GM19193 (cell line): ENCODE results near the gene FUBP3.

Source experiments
- POLR2A ChIP-seq: IDR thresholded peaks from 4 replicates; pipeline ENCODE4 v1.6.1; 2011; ENCODE audit not compliant: insufficient read depth, insufficient read length; ENCODE audit errors: extremely low read depth

Gene FUBP3

DNA sequence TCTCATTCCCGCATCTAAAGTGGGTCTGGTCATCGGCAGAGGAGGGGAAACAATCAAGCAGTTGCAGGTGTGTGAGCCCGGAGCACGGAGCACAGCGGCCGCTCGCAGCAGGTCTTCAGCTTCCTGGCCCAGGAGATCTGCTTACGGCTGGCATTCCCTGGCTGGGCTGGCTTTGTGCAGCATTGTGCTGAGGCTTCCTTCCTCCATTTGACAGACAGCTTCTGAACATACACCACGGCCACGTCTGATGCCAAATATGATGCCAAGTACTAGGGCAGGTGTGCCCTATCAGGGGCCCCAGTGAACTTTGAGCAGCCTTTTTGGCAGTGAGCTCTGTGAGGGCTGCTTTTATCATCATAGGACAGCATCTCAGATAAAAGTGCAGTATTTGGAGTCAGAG lies 37.1 kb downstream of the FUBP3 start:
- no peak for TF ChIP-seq POLR2A

DNA sequence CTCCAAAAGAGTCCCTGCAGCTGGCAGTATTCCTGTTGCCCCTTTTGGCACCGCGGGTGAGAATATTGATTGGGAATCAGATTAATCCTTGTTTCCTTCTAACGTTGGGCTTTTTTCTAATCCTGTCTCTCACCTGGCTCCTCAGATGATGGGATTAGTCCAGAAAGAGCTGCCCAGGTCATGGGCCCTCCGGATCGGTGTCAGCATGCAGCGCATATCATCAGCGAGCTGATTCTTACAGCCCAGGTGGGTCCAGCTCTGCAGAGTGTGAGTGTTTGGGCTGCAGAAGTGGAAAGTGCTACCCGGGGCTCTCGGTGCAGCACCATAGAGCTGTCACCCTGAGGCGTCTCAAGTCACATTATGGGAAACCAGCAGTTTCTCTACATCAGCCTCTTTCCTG lies 44.1 kb downstream of the FUBP3 start:
- no peak for TF ChIP-seq POLR2A

DNA sequence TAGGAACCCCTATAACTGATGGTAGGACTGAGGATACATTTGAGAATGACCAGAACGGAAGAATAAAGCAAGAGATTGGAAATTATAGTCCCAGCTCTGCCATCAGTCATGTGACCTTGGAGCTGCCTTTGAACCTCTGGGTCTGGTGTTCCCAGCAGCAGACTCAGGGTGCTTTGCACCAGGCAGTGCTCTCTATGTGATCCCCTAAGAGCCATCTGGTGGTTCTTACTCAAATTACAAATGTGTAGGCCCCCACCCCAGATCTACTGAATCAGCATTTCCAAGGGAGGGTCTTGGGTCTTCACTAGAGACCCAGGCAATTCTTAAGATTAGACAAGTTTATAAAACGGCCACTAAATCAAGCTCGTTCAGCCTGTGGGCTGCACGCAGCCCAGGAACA lies 44.8 kb downstream of the FUBP3 start:
- TF ChIP-seq POLR2A = no peak

DNA sequence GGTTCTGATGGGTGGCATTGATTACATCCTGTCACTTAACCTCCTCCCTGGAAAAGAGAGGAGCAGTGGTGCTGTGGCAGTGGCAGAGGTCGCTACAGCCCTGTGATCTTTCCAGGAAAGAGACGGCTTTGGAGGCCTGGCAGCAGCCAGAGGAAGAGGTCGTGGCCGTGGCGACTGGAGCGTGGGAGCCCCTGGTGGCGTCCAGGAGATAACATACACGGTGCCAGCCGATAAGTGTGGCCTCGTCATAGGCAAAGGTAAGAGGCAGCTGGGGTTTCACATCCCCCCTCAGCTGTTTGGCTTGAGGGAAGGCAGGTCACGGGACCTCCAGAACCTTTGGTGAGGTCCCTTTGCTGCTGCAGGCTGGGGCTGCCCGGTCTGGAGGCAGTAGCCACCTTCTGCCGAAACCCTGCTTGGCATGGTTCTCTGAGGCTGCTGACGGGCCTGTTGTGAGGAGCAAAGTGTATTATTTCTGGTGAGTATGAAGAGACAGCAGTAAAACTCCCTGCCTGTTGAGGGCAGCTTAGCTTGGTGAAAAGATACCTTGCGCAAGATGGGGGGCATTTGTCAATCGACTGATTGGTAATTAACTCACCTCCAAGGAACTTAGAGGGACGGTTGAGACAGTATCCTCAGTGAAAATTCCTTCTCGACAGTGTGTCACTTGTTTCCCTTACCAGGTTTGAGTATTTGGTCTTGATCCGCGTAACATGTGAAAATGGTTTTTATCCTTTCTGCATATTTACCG lies 47.0 kb downstream of the FUBP3 start:
- TF ChIP-seq POLR2A = no peak

DNA sequence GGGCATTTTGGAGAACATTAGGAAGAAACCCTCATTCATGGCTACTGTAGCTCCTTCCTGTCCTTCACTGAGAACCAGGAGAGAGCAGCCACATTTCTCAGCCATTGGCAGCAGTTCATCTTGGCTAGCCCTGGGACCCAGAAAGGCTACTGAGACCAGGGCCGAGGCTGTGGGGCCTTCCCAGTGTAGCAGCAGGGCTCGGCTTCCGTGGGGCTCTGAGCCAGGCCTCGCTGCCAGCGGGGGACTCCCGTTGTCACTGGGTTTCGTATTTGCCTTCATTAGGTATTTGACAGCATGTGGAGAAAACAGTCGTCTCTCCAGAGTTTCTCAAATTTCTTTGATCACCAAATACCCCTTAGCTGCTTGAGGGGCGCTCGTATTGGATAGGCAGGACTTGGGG lies 47.7 kb downstream of the FUBP3 start:
- no peak for TF ChIP-seq POLR2A

DNA sequence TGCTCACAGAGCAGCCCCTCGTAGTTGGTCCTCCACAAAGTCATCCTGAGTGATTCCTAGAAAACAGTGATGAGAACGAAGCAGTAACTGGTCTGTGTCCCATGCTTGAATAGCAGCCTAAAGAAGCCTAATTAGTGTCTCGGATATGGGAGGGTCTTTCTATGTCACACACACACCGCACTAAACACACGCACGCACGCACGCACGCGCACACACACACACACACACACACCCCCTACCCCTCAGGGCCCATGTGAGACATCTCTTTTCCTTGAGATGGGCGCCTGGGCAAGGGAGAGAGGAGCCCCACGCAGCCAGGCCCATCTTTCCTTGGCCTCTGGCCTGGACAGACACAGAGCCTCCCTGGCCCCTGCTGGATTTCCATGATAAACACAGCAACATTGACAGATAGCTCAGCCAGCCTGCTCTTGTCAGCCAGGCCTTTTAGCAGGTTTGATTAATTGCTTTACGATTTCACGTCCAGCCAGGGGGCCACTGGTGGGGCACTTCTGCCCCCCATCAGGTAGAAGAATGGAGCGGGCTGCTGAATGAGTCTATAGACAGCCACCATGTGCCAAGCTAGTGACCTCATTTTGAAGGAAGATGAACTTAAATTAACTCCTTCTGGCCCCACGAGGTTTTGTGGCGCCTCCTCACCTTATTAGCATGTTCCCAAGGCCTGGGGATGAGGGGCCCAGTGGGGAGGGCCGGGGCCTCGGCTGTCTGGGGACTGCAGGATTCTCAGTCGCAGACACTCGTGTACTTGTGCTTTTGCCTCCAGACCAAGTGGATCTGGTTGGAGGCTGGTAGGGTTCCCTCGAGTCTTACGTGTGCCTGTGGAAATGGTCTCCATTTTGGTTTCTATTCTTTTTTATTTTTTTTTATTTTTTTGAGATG lies 48.8 kb downstream of the FUBP3 start:
- no peak for TF ChIP-seq POLR2A

DNA sequence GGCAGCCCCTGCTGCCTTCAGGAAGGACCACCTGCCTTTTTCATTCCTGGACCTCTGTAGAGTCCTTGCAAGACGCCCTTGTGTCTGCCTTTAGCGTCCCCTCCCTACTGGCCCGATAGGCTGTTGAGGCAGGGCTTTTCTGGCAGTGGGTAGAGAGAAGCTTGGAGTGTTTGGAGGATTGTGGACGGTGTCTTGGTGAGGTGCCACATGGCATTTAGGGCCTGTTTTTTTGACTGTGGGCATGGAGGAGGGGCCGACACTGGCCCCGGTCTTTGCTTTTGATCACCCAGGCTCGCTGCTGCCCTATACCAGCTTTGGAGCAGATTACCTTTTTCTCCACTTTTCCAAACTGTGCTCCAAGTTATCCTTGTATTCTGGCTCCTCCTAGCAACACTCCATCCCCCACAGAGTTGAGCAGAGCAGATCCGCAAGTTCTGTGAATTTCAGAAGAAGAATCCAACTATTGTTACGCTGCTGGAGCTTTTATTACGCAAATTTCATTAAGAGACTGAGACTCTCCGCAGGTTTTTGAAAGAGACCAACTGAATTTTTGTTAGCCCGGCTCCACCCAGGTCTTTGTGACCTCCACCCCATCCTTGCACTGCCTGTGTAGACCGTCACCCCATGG lies 50.2 kb downstream of the FUBP3 start:
- TF ChIP-seq POLR2A = no peak

DNA sequence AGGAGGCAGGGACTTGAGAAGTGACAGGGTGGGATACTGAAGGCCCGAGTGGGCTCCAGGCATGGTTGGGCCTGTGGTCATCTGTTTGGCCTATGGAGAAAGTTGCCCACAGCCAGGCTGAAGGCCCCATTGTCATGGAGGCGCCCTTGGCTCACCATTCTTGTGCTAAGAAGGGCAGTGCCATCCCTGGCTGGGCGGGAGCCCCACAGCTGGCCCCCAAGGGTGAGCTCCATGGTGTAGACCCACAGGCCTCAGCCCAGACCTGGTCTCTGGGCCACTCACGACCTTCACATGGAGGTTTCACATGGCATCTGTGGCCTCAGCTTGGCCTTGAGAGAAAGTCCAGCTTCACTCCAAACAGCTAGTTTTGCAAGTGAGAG lies 50.7 kb downstream of the FUBP3 start:
- no peak for TF ChIP-seq POLR2A

DNA sequence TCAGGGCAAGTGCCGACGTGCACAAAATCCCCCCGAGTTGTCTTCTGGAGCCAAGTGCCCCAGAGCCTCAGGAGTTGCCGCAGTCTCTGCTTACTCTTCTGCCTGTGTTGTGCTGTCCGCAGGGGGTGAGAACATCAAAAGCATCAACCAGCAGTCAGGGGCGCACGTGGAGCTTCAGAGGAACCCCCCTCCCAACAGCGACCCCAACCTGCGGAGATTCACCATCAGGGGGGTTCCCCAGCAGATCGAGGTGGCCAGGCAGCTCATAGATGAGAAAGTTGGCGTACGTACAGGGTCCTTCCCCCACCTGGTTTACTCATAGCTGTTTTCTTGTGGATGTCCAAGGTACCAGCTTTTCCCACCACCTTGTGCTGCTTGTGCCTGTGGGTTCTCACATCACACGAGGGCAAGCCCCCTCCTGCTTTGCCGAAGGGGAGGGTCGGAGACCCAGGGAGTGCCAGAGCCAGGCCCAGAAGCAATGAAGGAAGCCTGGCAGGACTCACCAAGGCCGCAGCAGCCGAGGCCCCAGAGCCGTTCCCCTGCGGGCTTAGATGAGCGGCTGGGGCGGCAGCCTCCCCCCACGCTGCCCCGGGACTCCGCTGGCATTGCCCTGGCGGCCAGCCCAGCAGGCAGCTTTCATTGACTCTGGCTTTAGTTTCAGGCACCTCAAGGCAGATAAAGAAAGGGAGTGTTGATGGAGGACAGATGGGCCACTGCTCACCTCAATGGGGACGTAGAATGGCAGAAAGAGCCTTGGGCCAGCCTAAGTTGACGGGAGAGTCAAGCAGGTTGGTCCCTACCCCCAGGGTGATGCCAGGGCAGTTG lies 51.3 kb downstream of the FUBP3 start:
- TF ChIP-seq POLR2A = no peak

DNA sequence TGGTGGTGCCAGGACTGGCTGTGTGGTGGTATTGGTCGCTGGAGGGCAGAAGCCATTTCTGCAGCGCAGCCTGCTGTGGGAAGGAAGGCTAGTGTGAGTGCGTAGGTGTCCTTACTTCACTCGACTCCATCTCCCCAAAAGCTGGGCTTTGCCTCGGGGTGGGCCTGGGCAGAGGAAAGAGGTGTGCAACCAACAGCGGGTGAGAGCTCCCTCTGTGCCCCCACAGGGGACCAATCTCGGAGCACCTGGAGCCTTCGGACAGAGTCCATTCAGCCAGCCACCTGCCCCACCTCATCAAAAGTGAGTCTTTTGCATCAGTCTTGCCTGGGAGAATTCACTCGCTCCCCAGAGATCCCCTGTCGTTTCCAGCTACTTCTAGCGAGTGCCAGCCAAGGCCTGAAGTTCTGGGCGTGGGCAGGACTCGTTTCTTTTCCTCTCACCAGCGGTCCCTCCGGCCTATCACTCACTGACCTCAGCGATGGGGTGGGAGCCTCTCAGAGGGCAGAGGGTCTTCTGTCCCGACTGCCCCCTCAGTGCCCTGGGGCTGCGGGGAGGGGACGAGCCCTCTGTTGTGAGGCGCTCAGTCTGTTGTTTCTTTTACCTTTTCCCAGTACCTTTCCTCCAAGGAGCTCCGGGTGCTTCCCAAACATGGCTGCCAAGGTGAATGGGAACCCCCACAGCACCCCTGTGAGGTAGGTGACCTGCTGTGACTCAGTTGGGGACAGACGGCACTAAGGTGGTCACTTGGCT lies 52.1 kb downstream of the FUBP3 start:
- no peak for TF ChIP-seq POLR2A

DNA sequence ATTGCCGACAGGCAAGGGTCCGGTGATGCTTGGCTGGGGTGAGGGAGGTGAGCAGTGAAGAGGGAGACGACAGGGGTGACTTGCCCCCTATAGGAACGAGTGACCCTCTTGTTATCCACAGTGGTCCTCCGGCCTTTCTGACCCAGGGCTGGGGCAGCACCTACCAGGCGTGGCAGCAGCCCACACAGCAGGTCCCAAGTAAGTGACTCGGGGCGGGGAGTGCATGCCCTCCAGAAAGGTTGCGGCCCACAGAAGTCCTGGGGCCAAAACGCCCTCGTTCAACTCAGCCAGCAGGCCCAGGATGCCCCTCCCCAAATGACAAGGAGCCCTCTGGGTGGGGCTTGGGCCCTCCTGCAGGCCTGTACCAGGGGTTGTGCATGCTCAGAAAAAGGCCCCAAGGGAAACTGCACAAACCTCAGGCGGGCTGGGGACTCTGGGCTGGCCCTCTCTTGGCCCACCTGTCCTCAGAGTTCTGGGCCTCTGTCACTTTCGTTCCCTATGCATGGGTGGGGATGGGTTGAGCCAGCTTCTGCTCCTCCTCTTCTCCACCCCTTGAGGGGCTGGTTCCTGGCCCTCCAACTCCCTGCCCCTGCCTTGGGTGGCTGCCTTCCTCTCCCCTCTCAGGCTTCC lies 52.8 kb downstream of the FUBP3 start:
- no peak for TF ChIP-seq POLR2A

DNA sequence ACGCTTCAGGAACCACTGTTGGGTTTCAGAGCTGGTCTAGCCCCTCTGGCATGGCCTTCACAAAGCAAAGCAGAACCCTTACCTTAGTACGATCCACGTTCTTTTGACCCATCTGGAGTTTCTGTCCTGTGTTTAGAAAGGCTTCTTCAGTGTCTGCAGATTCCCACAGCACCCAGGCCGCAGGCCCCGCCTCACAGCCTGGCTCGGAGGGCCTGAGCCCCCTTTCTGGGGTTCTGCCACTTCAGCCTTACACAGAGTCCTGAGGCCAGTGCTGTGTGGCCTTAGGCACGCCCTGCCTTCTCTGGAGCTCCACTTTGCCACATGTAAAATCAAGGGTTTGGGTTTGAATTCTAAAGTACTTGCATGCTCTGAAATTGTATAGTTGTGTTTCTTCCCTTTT lies 53.5 kb downstream of the FUBP3 start:
- TF ChIP-seq POLR2A = no peak

DNA sequence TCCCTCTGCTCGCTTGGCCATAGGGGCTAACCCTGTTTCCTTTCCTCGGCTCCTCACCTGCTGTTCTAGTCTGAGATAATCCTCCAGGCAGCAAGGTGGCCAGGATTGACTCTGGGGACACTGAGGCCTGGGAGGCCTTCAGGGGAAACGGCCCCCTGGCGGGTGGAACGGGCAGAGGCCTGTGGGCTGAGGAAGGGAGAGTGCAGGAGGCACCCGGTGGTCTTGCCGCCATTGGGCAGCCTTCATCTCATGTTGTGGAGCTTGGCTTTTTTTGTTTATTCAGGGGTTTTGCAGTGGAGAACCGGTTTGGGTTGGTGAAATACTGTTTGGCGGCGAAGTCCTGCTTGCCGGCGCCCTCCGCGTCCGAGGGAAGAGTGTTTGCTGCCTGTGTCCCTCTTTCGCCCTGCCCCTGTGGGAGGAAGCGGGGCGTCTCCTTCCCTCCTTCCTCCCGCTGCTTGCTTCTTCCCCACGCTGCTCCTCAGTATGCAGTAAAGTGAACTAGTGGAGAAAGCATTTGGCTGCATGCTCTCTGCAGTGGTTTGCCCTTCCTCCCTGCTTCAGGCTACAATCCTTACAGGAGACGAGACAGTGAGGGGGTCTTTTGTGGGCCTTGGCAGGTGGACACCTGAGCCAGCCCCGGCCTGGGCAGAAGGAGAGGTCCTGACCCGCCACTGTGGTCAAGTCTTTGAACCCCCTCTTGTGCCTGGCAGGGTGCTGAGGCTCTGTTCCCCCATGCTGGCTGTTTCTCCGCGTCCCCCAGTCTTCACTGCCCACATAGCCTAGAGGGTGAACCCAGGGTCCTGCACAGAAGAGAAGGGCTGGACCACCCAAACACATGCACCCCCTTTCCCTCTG lies 54.2 kb downstream of the FUBP3 start:
- no peak for TF ChIP-seq POLR2A

DNA sequence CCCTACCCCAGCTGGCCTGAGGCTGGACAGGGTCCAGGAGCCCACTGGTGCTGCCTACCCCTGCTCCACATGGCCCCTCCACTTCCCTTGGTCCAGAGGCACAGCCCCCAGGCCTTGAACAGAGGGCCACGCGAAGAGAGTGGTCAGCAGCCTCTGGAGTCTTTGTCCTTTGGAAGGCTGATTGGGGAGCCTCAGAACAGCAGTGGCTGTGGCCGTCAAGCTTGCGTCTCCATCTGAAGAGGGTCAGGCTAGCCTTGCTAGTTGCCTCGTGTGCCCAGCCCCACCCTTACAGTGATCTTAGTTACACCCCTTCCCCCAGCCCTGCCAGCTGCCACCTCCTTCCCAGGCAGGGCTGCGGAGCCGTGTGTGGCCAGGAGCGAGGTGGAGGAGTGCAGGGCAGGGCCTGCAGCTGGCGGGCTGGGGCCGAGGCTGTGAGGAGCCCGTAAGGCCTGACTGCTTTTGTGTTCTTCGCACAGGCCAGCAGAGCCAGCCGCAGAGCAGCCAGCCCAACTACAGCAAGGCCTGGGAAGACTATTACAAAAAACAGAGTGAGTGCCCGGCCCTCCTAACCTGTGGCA lies 54.9 kb downstream of the FUBP3 start:
- TF ChIP-seq POLR2A = no peak
